Osteoblast (primary cell): Measurements from ENCODE around the gene MAPK12. TPM values are rescaled to one million over a fixed set of nuclear protein-coding genes. Genes with fewer than 3 reads are reported as not detected.

Source experiments
- DNase-seq: peaks from one replicate; pipeline ENCODE4 v3.0.0; 2011; ENCODE audit warnings: low spot score, mixed read lengths; ENCODE audit not compliant: insufficient read length; ENCODE audit errors: missing footprints
- H2AFZ ChIP-seq: 2 replicates; pipeline ENCODE4 v1.6.0; 2011; ENCODE audit warnings: mild to moderate bottlenecking, low read length
- H3K27ac ChIP-seq: 2 replicates; pipeline ENCODE4 v1.5.1; 2011; ENCODE audit warnings: mild to moderate bottlenecking, low read depth, low read length, moderate library complexity
- H3K27me3 ChIP-seq: 2 replicates; pipeline ENCODE4 v1.6.0; 2012; ENCODE audit warnings: mild to moderate bottlenecking, control low read depth, inconsistent platforms, low read length, moderate library complexity; ENCODE audit not compliant: insufficient read depth
- H3K36me3 ChIP-seq: 2 replicates; pipeline ENCODE4 v1.5.1; 2011; ENCODE audit warnings: mild to moderate bottlenecking, low read length, control low read depth, moderate library complexity; ENCODE audit not compliant: insufficient read depth
- H3K4me1 ChIP-seq: 2 replicates; pipeline ENCODE4 v1.5.1; 2011; ENCODE audit warnings: mild to moderate bottlenecking, low read length, control low read depth, moderate library complexity; ENCODE audit not compliant: insufficient read depth
- H3K4me2 ChIP-seq: 2 replicates; pipeline ENCODE4 v1.6.0; 2011; ENCODE audit warnings: mild to moderate bottlenecking, low read length; ENCODE audit not compliant: insufficient read depth
- H3K4me3 ChIP-seq: fragments of 200-600 bp; sonication (generic); 3 replicates; pipeline ENCODE4 v1.5.1; 2012; ENCODE audit warnings: mild to moderate bottlenecking, low read length, inconsistent platforms; ENCODE audit not compliant: insufficient read depth
- H3K79me2 ChIP-seq: 2 replicates; pipeline ENCODE4 v1.6.0; 2012; ENCODE audit warnings: mild to moderate bottlenecking, low read length, control low read depth, inconsistent platforms; ENCODE audit not compliant: insufficient read depth
- H3K9me3 ChIP-seq: 2 replicates; pipeline ENCODE4 v1.5.1; 2011; ENCODE audit warnings: low read depth, low read length, control low read depth
- H4K20me1 ChIP-seq: 2 replicates; pipeline ENCODE4 v1.6.0; 2012; ENCODE audit warnings: mild to moderate bottlenecking, low read length, control low read depth; ENCODE audit not compliant: insufficient read depth
- total RNA-seq: library from RNA; depleted of rRNA; stranded (reverse); fragments of >200 nt; gene quantifications from 2 replicates; pipeline ENCODE4 v1.2.3, GENCODE V29; 2012
- TF ChIP-seq, protein P1 (sequence below): IDR thresholded peaks from 2 replicates; pipeline ENCODE4 v1.5.1; 2011; ENCODE audit warnings: mild to moderate bottlenecking, low read depth, low read length, moderate library complexity; ENCODE audit errors: extremely low read depth

The MAPK12 gene
- total RNA-seq, 1 donor = 34.0 TPM

DNA sequence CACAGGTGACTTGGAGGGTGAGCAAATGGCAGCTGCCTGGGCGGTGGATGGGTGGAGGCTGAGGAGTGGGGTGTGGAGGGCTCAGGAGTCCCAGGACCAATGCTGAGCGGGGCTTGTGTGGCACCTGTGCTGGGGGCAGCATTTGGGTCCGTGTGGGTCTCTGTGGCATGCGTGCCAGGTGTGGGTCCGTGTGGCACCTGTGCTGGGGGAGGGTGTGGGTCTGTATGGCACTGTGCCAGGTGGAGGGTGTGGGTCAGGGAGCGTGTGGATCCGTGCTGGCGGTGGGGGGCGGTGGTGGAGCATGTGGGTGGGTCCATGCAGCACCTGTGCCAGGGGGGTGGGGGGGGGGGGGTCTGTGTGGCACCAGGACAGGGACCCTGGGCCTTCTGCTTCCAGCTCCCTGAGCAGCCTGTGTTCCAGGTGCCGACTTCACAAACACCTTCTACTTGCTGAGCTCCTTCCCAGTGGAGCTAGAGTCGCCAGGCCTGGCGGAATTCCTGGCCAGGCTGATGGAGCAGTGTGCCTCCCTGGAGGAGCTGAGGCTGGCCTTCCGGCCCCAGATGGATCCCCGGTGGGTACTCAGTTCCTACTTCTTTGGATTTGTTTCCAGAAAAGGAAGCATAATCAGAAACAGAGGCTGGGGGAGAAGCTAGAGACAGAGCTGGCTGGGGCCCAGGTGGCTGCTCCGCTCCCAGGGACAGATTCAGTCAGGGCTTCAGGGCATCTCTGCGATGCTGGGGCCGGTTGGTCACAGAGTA lies 46.0 kb downstream of the MAPK12 start:
- peaks cover 35% of the 10 kb centered on the region for H4K20me1 ChIP-seq

DNA sequence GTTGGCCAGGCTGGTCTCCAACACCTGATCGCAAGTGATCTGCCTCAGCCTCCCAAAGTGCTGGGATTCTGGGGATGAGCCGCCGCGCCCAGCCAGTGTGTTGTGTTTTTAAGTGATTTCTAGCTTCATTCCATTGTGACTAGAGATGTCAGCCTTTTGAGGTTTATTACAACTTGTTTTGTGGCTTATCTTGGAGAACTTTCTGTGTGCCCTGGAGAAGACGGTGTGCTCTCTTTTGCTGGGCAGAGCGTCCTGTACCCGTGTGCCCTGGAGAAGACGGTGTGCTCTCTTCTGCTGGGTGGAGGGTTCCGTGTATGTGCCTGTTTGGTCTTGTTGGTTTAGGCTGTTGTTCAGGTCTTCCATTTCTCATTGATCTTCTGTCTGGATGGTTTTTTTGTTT lies 48.2 kb downstream of the MAPK12 start:
- DNase-seq = no peak
- Histone ChIP-seq H3K4me1 (no peaks in the 10 kb centered on the region), H3K36me3 (peaks cover 66% of the 10 kb centered on the region), H3K9me3 (no peaks in the 10 kb centered on the region), H3K4me2 (no peak overlapping the region), H3K4me3 (no peak overlapping the region), H3K27me3 (no peaks in the 10 kb centered on the region), H3K79me2 (peaks cover 46% of the 10 kb centered on the region), H3K27ac (no peak overlapping the region), H4K20me1 (peaks cover 48% of the 10 kb centered on the region), H2AFZ (no peak overlapping the region)
- TF ChIP-seq, protein P1, sequence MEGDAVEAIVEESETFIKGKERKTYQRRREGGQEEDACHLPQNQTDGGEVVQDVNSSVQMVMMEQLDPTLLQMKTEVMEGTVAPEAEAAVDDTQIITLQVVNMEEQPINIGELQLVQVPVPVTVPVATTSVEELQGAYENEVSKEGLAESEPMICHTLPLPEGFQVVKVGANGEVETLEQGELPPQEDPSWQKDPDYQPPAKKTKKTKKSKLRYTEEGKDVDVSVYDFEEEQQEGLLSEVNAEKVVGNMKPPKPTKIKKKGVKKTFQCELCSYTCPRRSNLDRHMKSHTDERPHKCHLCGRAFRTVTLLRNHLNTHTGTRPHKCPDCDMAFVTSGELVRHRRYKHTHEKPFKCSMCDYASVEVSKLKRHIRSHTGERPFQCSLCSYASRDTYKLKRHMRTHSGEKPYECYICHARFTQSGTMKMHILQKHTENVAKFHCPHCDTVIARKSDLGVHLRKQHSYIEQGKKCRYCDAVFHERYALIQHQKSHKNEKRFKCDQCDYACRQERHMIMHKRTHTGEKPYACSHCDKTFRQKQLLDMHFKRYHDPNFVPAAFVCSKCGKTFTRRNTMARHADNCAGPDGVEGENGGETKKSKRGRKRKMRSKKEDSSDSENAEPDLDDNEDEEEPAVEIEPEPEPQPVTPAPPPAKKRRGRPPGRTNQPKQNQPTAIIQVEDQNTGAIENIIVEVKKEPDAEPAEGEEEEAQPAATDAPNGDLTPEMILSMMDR = no peak

More for the DNA sequence above, 46.0 kb downstream of the MAPK12 start:
- H3K9me3 ChIP-seq = no peaks in the 10 kb centered on the region
- no peak overlapping the region for H3K4me2 ChIP-seq
- H3K4me1 ChIP-seq = no peaks in the 10 kb centered on the region
- TF ChIP-seq, protein P1 = no peak
- H2AFZ ChIP-seq = no peak overlapping the region
- H3K27ac ChIP-seq = no peak overlapping the region
- peaks cover 70% of the 10 kb centered on the region for H3K36me3 ChIP-seq
- no peak overlapping the region for H3K4me3 ChIP-seq
- DNase-seq = no peak
- no peaks in the 10 kb centered on the region for H3K27me3 ChIP-seq
- H3K79me2 ChIP-seq = peaks cover 40% of the 10 kb centered on the region

DNA sequence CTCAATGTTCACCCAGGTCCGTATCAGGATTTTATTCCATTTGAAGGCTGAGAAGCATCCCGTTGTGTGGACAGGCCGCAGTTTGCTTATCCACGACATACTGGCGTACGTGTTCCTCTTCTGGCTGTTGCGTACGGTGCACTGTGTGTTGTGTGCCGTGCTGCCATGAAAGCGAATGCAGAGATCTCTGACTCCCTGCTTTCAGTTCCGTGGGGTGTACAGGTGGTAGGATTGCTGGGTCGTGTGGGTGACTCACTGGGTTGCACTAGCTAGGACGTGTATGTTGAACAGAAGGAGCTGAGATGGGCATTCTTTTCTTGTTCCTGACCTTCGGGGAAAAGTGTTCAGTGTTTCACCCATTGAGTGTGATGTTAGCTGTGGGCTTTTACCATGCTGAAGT lies 50.3 kb downstream of the MAPK12 start:
- no peak for DNase-seq
- H3K79me2 ChIP-seq = peaks cover 47% of the 10 kb centered on the region

More for the DNA sequence above, 50.3 kb downstream of the MAPK12 start:
- no peak overlapping the region for H2AFZ ChIP-seq
- peaks cover 49% of the 10 kb centered on the region for H4K20me1 ChIP-seq
- no peak overlapping the region for H3K4me3 ChIP-seq
- no peak overlapping the region for H3K4me2 ChIP-seq
- no peaks in the 10 kb centered on the region for H3K27me3 ChIP-seq
- H3K36me3 ChIP-seq = peaks cover 61% of the 10 kb centered on the region
- H3K9me3 ChIP-seq = no peaks in the 10 kb centered on the region
- H3K27ac ChIP-seq = no peak overlapping the region
- TF ChIP-seq, protein P1 = no peak
- no peaks in the 10 kb centered on the region for H3K4me1 ChIP-seq
